SK-N-SH (cell line): ENCODE results near the gene CALR3. TPM values are rescaled to one million over a fixed set of nuclear protein-coding genes. Genes with fewer than 3 reads are reported as not detected.
A peak's percentile ranks its signal among the peaks of the same experiment; 100 is the strongest.

Experiments
- CTCF ChIA-PET: fragments of 300-600, 350-600 bp; formaldehyde crosslinking; extraction: SDS; loops from one replicate; lab custom pipeline; 2021; lab: Yijun Ruan, JAX
- POLR2A ChIA-PET: fragments of 350-600 bp; sonication (Branson Sonifier 250); formaldehyde crosslinking; extraction: SDS; loops from one replicate; lab custom pipeline; 2020; ENCODE audit warnings: antibody characterized with exemption, inconsistent platforms; lab: Yijun Ruan, JAX
- DNase-seq: peaks from one replicate; pipeline ENCODE4 v3.0.0; 2012
- H2AFZ ChIP-seq: fragments of 200-600 bp; sonication (generic); 2 replicates; pipeline ENCODE4 v1.8.1; 2016; ENCODE audit warnings: antibody characterized with exemption, mild to moderate bottlenecking, low read depth
- H3F3A ChIP-seq: fragments of 200-600 bp; sonication (generic); replicated peaks from 2 replicates; pipeline ENCODE3; 2016; ENCODE audit warnings: antibody characterized with exemption, mild to moderate bottlenecking; ENCODE audit not compliant: insufficient read depth
- H3K27ac ChIP-seq, 2 experiments: fragments of 200-500 bp in 1 of 2; fragments of 200-600 bp in 1 of 2; sonication (Bioruptor generic) in 1 of 2; sonication (generic), shearing (Covaris generic) in 1 of 2; 2 replicates each; pipeline versions ENCODE4 v1.5.1 to v1.6.1; 2014 to 2016; ENCODE audit warnings: low read depth in 2 of 2, inconsistent platforms in 1 of 2, low read length in 1 of 2, mild to moderate bottlenecking in 1 of 2, mixed read lengths in 1 of 2
- H3K27me3 ChIP-seq: fragments of 200-600 bp; sonication (generic), shearing (Covaris generic); 2 replicates; pipeline ENCODE4 v1.6.1; 2016; ENCODE audit warnings: mixed run types; ENCODE audit not compliant: insufficient read depth
- H3K36me3 ChIP-seq, 2 experiments: fragments of 200-500 bp in 1 of 2; fragments of 200-600 bp in 1 of 2; sonication (Bioruptor generic) in 1 of 2; sonication (generic) in 1 of 2; replicated peaks in 1 of 2; 2 replicates each; pipeline versions ENCODE3 to v1.5.1; 2014 to 2016; ENCODE audit warnings: low read length in 1 of 2, mild to moderate bottlenecking in 1 of 2; ENCODE audit not compliant: insufficient read depth in 2 of 2, control insufficient read depth in 1 of 2
- H3K4me1 ChIP-seq, 2 experiments: fragments of 200-500 bp in 1 of 2; fragments of 200-600 bp in 1 of 2; sonication (Bioruptor generic) in 1 of 2; sonication (generic), shearing (Covaris generic) in 1 of 2; 2 replicates each; pipeline versions ENCODE4 v1.5.1 to v1.6.1; 2014 to 2016; ENCODE audit warnings: low read depth in 1 of 2, low read length in 1 of 2, mixed run types in 1 of 2; ENCODE audit not compliant: insufficient read depth in 2 of 2, control insufficient read depth in 1 of 2
- H3K4me2 ChIP-seq: fragments of 200-600 bp; sonication (generic), shearing (Covaris generic); 2 replicates; pipeline ENCODE4 v1.6.1; 2017; ENCODE audit warnings: mixed run types
- H3K4me3 ChIP-seq, 2 experiments: fragments of 200-500 bp in 1 of 2; fragments of 200-600 bp in 1 of 2; sonication (Bioruptor generic) in 1 of 2; sonication (generic), shearing (Covaris generic) in 1 of 2; 2 replicates each; pipeline versions ENCODE4 v1.5.1 to v1.8.1; 2014 to 2016; ENCODE audit warnings: low read depth in 2 of 2, inconsistent platforms in 1 of 2, low read length in 1 of 2, mild to moderate bottlenecking in 1 of 2, mixed read lengths in 1 of 2, moderate library complexity in 1 of 2
- H3K79me2 ChIP-seq: fragments of 200-600 bp; sonication (generic); 2 replicates; pipeline ENCODE4 v1.8.1; 2017; ENCODE audit warnings: mild to moderate bottlenecking; ENCODE audit not compliant: insufficient read depth
- H3K9ac ChIP-seq: fragments of 200-600 bp; sonication (generic); 2 replicates; pipeline ENCODE4 v1.6.1; 2017; ENCODE audit warnings: mixed run types
- H3K9me2 ChIP-seq: fragments of 200-600 bp; sonication (generic); 2 replicates; pipeline ENCODE4 v1.6.1; 2017; ENCODE audit warnings: mixed run types
- H3K9me3 ChIP-seq: fragments of 200-600 bp; sonication (generic); 2 replicates; pipeline ENCODE4 v1.6.1; 2017; ENCODE audit warnings: mixed run types, mild to moderate bottlenecking, moderate library complexity
- H4K20me1 ChIP-seq: fragments of 200-600 bp; sonication (generic); 2 replicates; pipeline ENCODE4 v1.6.1; 2017; ENCODE audit warnings: mild to moderate bottlenecking, mixed run types; ENCODE audit not compliant: insufficient read depth
- CHD2 ChIP-seq: fragments of 150-350 bp; IDR thresholded peaks from 2 replicates; pipeline ENCODE4 v1.6.1; 2018; ENCODE audit warnings: low read length; ENCODE audit not compliant: partially characterized antibody
- CTCF ChIP-seq: fragments of 200-600 bp; sonication (generic); IDR thresholded peaks from 2 replicates; pipeline ENCODE4 v1.6.1; 2017; ENCODE audit warnings: antibody characterized with exemption, mild to moderate bottlenecking, moderate library complexity
- ELF1 ChIP-seq: IDR thresholded peaks from 2 replicates; pipeline ENCODE4 v1.4.0; 2012
- EP300 ChIP-seq, 2 experiments: IDR thresholded peaks; 2 replicates each; pipeline versions ENCODE4 v1.4.0 to v1.6.1; 2012; ENCODE audit warnings: borderline replicate concordance in 1 of 2, low read depth in 1 of 2, low read length in 1 of 2
- EZH2phosphoT487 ChIP-seq: fragments of 200-600 bp; sonication (generic); IDR thresholded peaks from 2 replicates; pipeline ENCODE4 v1.6.1; 2017; ENCODE audit warnings: low read depth, mixed run types, mild to moderate bottlenecking, antibody characterized with exemption, moderate library complexity, borderline replicate concordance
- GABPA ChIP-seq: IDR thresholded peaks from 2 replicates; pipeline ENCODE4 v1.4.0; 2012; ENCODE audit warnings: low read depth, mild to moderate bottlenecking
- GATA2 ChIP-seq: sonication (generic); formaldehyde crosslinking; IDR thresholded peaks from 2 replicates; pipeline ENCODE4 v1.5.0; 2020; ENCODE audit warnings: mild to moderate bottlenecking, missing genetic modification reagents
- IRF3 ChIP-seq: fragments of 150-350 bp; IDR thresholded peaks from 2 replicates; pipeline ENCODE4 v1.6.1; 2016; ENCODE audit warnings: mild to moderate bottlenecking, low read depth, low read length
- JUND ChIP-seq: IDR thresholded peaks from 2 replicates; pipeline ENCODE4 v1.4.0; 2012
- MEF2A ChIP-seq: IDR thresholded peaks from 2 replicates; pipeline ENCODE4 v1.4.0; 2012; ENCODE audit warnings: low read depth, borderline replicate concordance
- MXI1 ChIP-seq: IDR thresholded peaks from 2 replicates; pipeline ENCODE4 v1.6.1; 2012; ENCODE audit warnings: mild to moderate bottlenecking, low read depth, low read length, improper control_type of control experiment
- PBX3 ChIP-seq: IDR thresholded peaks from 2 replicates; pipeline ENCODE4; 2012
- RAD21 ChIP-seq: IDR thresholded peaks from 2 replicates; pipeline ENCODE4 v1.6.1; 2012; ENCODE audit warnings: mild to moderate bottlenecking, low read length
- RCOR1 ChIP-seq: fragments of 150-350 bp; IDR thresholded peaks from 2 replicates; pipeline ENCODE4 v1.6.1; 2017; ENCODE audit warnings: antibody characterized with exemption, low read length
- RXRA ChIP-seq: IDR thresholded peaks from 2 replicates; pipeline ENCODE4 v1.4.0; 2012; ENCODE audit warnings: low read depth, mild to moderate bottlenecking, borderline replicate concordance
- SIN3A ChIP-seq: IDR thresholded peaks from 2 replicates; pipeline ENCODE4 v1.6.1; 2012; ENCODE audit warnings: low read depth, mild to moderate bottlenecking, low read length, moderate library complexity, borderline replicate concordance
- TAF1 ChIP-seq: IDR thresholded peaks from 2 replicates; pipeline ENCODE4 v1.6.1; 2012; ENCODE audit warnings: low read depth, mild to moderate bottlenecking, low read length, moderate library complexity, borderline replicate concordance
- TEAD4 ChIP-seq: IDR thresholded peaks from 2 replicates; pipeline ENCODE4 v1.4.0; 2012; ENCODE audit warnings: mild to moderate bottlenecking, borderline replicate concordance; ENCODE audit not compliant: insufficient read depth
- WGBS: methylation state at CpG from one replicate; pipeline ENCODE4 v1.1.6; 2017; ENCODE audit warnings: low lambda C conversion rate; 5-methylcytosine and 5-hydroxymethylcytosine counted together
- polyA plus RNA-seq, 3 experiments: library from polyadenylated mRNA; depleted of rRNA; stranded (reverse); fragments of >200 nt; gene quantifications; 2 replicates each; pipeline ENCODE4 v1.2.3, GENCODE V29; 2012
- TF ChIP-seq, protein P1 (sequence below): fragments of 150-350 bp; IDR thresholded peaks from 2 replicates; pipeline ENCODE4 v1.6.1; 2017; ENCODE audit warnings: antibody characterized with exemption, low read length, low read depth, borderline replicate concordance
- TF ChIP-seq, protein P2 (sequence below): IDR thresholded peaks from 2 replicates; pipeline ENCODE4 v1.6.1; 2012; ENCODE audit warnings: mild to moderate bottlenecking, low read depth, low read length, moderate library complexity
- TF ChIP-seq, protein P3 (sequence below): IDR thresholded peaks from 2 replicates; pipeline ENCODE4 v1.4.0; 2012; ENCODE audit warnings: low read depth, borderline replicate concordance

The CALR3 gene
- not detected in 2 replicates for polyA plus RNA-seq (2012; rRNA removed)
- polyA plus RNA-seq (2012; cell fraction: cytosol; rRNA removed): 0.01 TPM in 1 of 2 replicates, not detected in the other
- not detected in 2 replicates for polyA plus RNA-seq (2012; cell fraction: nucleus; rRNA removed)

DNA sequence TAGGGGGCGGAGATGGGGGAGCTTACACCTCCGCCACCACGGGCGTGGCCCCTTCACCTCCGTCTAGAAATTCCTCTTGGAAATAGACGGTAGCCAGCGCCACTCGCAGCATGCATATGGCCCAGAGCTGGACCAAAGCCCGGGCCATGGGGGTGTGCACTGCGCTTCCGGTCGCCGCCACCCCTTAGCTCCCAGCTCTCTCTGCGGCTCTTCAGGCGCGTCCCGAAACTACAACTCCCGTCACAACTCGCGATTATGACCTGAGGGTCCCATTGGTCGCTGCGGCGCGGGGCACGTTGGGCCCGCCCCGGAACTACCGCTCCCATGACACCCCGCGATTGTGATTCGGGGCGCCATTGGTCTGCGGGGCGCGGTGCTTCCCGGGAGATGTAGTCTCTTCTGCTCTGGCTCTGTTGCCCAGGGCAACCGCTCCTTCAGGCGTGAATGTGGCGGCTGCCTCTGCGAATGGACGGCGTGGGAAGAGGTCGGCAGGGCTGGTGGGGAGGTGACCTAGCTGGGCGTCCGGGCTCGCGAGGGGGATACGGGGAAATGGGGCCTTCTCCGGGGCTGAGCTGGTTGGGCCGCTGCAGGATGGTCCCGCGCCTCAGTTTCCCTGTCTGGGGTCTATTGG is at the start of gene CALR3, which contains the start of gene C19orf44:
Gene CALR3, minus strand, starts transcription at position 186 of the 631 bp plus-strand sequence. Its CDS starts 38 bp downstream, at position 148.
Gene C19orf44, plus strand, starts transcription at position 413 of the 631 bp plus-strand sequence. CDS start 4,399 bp downstream, outside the sequence.
- Histone ChIP-seq H3K27ac (peak within 1 kb of the TSS; percentile 71 to 74), H3K79me2 (peaks cover 26% of the 10 kb centered on the region), H3K9me3 (no peaks in the 10 kb centered on the region), H3K9ac (peak within 1 kb of the TSS; percentile 77), H4K20me1 (no peaks in the 10 kb centered on the region), H3K36me3 (peaks cover 0 to 4% of the 10 kb centered on the region in 2 experiments), H3K27me3 (no peaks in the 10 kb centered on the region), H3K4me1 (no peaks in the 10 kb centered on the region; a peak in 1 of 4 replicates), H3F3A (no peaks in the 10 kb centered on the region), H3K4me2 (peak within 1 kb of the TSS; percentile 88), H3K4me3 (peak within 1 kb of the TSS; percentile 49 to 78), H3K9me2 (no peaks in the 10 kb centered on the region), H2AFZ (peak within 1 kb of the TSS; percentile 97)
- DNase-seq: peak; percentile 96
- POLR2A ChIA-PET: interaction anchor here (0.6 to 1.1 kb wide), 4 partner anchors 9 to 163 kb away, joined by 3 read pairs; no protein-coding TSS in a partner anchor
- 0% methylated on average over 16 of the region's 52 CpGs for WGBS
- CTCF ChIA-PET: interaction anchor here (0.7 to 2.2 kb wide), 4 partner anchors 18 to 75 kb away, joined by 3 to 12 read pairs (median 3); no protein-coding TSS in a partner anchor
- peak; percentile 90 for TF ChIP-seq ELF1
- TF ChIP-seq EZH2phosphoT487: no peak
- TF ChIP-seq TAF1: peak; percentile 64; the same call in 1 of the 2 replicates
- TF ChIP-seq JUND: no peak
- TF ChIP-seq MXI1: peak; percentile 94
- TF ChIP-seq CTCF: no peak
- TF ChIP-seq GABPA: peak; percentile 90
- TF ChIP-seq, protein P1, sequence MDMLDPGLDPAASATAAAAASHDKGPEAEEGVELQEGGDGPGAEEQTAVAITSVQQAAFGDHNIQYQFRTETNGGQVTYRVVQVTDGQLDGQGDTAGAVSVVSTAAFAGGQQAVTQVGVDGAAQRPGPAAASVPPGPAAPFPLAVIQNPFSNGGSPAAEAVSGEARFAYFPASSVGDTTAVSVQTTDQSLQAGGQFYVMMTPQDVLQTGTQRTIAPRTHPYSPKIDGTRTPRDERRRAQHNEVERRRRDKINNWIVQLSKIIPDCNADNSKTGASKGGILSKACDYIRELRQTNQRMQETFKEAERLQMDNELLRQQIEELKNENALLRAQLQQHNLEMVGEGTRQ: no peak
- TF ChIP-seq RCOR1: no peak
- TF ChIP-seq, protein P2, sequence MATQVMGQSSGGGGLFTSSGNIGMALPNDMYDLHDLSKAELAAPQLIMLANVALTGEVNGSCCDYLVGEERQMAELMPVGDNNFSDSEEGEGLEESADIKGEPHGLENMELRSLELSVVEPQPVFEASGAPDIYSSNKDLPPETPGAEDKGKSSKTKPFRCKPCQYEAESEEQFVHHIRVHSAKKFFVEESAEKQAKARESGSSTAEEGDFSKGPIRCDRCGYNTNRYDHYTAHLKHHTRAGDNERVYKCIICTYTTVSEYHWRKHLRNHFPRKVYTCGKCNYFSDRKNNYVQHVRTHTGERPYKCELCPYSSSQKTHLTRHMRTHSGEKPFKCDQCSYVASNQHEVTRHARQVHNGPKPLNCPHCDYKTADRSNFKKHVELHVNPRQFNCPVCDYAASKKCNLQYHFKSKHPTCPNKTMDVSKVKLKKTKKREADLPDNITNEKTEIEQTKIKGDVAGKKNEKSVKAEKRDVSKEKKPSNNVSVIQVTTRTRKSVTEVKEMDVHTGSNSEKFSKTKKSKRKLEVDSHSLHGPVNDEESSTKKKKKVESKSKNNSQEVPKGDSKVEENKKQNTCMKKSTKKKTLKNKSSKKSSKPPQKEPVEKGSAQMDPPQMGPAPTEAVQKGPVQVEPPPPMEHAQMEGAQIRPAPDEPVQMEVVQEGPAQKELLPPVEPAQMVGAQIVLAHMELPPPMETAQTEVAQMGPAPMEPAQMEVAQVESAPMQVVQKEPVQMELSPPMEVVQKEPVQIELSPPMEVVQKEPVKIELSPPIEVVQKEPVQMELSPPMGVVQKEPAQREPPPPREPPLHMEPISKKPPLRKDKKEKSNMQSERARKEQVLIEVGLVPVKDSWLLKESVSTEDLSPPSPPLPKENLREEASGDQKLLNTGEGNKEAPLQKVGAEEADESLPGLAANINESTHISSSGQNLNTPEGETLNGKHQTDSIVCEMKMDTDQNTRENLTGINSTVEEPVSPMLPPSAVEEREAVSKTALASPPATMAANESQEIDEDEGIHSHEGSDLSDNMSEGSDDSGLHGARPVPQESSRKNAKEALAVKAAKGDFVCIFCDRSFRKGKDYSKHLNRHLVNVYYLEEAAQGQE: no peak
- no peak for TF ChIP-seq MEF2A
- TF ChIP-seq RXRA: no peak
- TF ChIP-seq PBX3: peak; percentile 6; the same call in 1 of the 2 replicates
- TF ChIP-seq EP300 (IDR thresholded peaks at IDR 0.05; ENCODE audit: borderline replicate concordance in 1 of 2, low read depth in 1 of 2, low read length in 1 of 2): no peak
- TF ChIP-seq, protein P3, sequence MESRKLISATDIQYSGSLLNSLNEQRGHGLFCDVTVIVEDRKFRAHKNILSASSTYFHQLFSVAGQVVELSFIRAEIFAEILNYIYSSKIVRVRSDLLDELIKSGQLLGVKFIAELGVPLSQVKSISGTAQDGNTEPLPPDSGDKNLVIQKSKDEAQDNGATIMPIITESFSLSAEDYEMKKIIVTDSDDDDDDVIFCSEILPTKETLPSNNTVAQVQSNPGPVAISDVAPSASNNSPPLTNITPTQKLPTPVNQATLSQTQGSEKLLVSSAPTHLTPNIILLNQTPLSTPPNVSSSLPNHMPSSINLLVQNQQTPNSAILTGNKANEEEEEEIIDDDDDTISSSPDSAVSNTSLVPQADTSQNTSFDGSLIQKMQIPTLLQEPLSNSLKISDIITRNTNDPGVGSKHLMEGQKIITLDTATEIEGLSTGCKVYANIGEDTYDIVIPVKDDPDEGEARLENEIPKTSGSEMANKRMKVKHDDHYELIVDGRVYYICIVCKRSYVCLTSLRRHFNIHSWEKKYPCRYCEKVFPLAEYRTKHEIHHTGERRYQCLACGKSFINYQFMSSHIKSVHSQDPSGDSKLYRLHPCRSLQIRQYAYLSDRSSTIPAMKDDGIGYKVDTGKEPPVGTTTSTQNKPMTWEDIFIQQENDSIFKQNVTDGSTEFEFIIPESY: no peak
- TF ChIP-seq IRF3: no peak
- peak; percentile 96 for TF ChIP-seq CHD2
- TF ChIP-seq SIN3A: no peak
- no peak for TF ChIP-seq GATA2 (CRISPR knock-in tag)
- no peak for TF ChIP-seq TEAD4
- peak; percentile 44 for TF ChIP-seq RAD21
